Neural cell (in vitro differentiated cells): Measurements from ENCODE around the gene CMPK2. TPM values are rescaled to one million over a fixed set of nuclear protein-coding genes. Genes with fewer than 3 reads are reported as not detected.

Experiments
- H2AFZ ChIP-seq: fragments of 200-600, 300-800 bp; sonication (generic), shearing (Covaris generic); 2 replicates; pipeline ENCODE4 v1.6.0; 2014; ENCODE audit warnings: low read depth, mild to moderate bottlenecking, antibody characterized with exemption, low read length, moderate library complexity
- H3F3A ChIP-seq: fragments of 200-600 bp; shearing (Covaris generic); 2 replicates; pipeline ENCODE4 v1.6.1; 2016; ENCODE audit warnings: mild to moderate bottlenecking, moderate library complexity, mixed read lengths, antibody characterized with exemption, low read length; ENCODE audit not compliant: insufficient read depth, poor library complexity, severe bottlenecking
- H3K27ac ChIP-seq: fragments of 200-600, 300-800 bp; sonication (generic), shearing (Covaris generic); 2 replicates; pipeline ENCODE4 v1.5.1; 2014; ENCODE audit warnings: mild to moderate bottlenecking, low read length, moderate library complexity
- H3K27me3 ChIP-seq: fragments of 300-800, 200-600 bp; sonication (generic), shearing (Covaris generic); 2 replicates; pipeline ENCODE4 v1.6.0; 2014; ENCODE audit warnings: mild to moderate bottlenecking, low read depth, low read length, moderate library complexity; ENCODE audit not compliant: insufficient read depth
- H3K36me3 ChIP-seq: fragments of 300-800, 200-600 bp; sonication (generic), shearing (Covaris generic); 2 replicates; pipeline ENCODE4 v1.5.1; 2014; ENCODE audit warnings: mild to moderate bottlenecking, antibody characterized with exemption, low read length, moderate library complexity; ENCODE audit not compliant: insufficient read depth
- H3K4me2 ChIP-seq: fragments of 300-800, 200-600 bp; sonication (generic), shearing (Covaris generic); 2 replicates; pipeline ENCODE4 v1.6.0; 2014; ENCODE audit warnings: mild to moderate bottlenecking, low read length
- H3K4me3 ChIP-seq: fragments of 300-800, 200-600 bp; sonication (generic), shearing (Covaris generic); 2 replicates; pipeline ENCODE4 v1.5.1; 2014; ENCODE audit warnings: mild to moderate bottlenecking, low read length, moderate library complexity
- H3K79me2 ChIP-seq: fragments of 200-600 bp; shearing (Covaris generic); replicated peaks from 2 replicates; pipeline ENCODE4 v1.6.0; 2014; ENCODE audit warnings: mild to moderate bottlenecking, low read length, moderate library complexity; ENCODE audit not compliant: insufficient read depth
- H3K9ac ChIP-seq: fragments of 300-800, 200-600 bp; sonication (generic), shearing (Covaris generic); 2 replicates; pipeline ENCODE4 v1.6.1; 2016; ENCODE audit warnings: mild to moderate bottlenecking, low read length, mixed read lengths
- H3K9me2 ChIP-seq: fragments of 200-600 bp; shearing (Covaris generic); 2 replicates; pipeline ENCODE4 v1.6.1; 2016; ENCODE audit warnings: mild to moderate bottlenecking, low read length, mixed read lengths; ENCODE audit not compliant: insufficient read depth
- H3K9me3 ChIP-seq: fragments of 200-600, 300-800 bp; sonication (generic), shearing (Covaris generic); 2 replicates; pipeline ENCODE4 v1.6.1; 2016; ENCODE audit warnings: mild to moderate bottlenecking, mixed run types, low read length, moderate library complexity, mixed read lengths
- H4K20me1 ChIP-seq: fragments of 200-600 bp; shearing (Covaris generic); 2 replicates; pipeline ENCODE4 v1.6.1; 2016; ENCODE audit warnings: mild to moderate bottlenecking, mixed run types; ENCODE audit not compliant: insufficient read depth
- CTCF ChIP-seq: fragments of 450-650 bp; IDR thresholded peaks from 2 replicates; pipeline ENCODE4 v1.5.1; 2014; ENCODE audit warnings: antibody characterized with exemption, mild to moderate bottlenecking, moderate library complexity; ENCODE audit not compliant: poor library complexity, severe bottlenecking
- EP300 ChIP-seq: fragments of 450-650 bp; conservative IDR thresholded peaks from 2 replicates; pipeline ENCODE4 v1.6.1; 2014; ENCODE audit warnings: antibody characterized with exemption, mild to moderate bottlenecking, moderate library complexity; ENCODE audit not compliant: poor library complexity, severe bottlenecking
- EZH2 ChIP-seq: fragments of 200-600, 300-800 bp; shearing (Covaris generic), sonication (generic); IDR thresholded peaks from 2 replicates; pipeline ENCODE4 v1.6.1; 2014; ENCODE audit warnings: antibody characterized with exemption, low read length, borderline replicate concordance, mild to moderate bottlenecking; ENCODE audit not compliant: insufficient read depth, poor library complexity, severe bottlenecking
- MXI1 ChIP-seq: fragments of 450-650 bp; conservative IDR thresholded peaks from 2 replicates; pipeline ENCODE4 v1.6.1; 2014; ENCODE audit warnings: antibody characterized with exemption, mild to moderate bottlenecking; ENCODE audit not compliant: poor library complexity, severe bottlenecking
- POLR2AphosphoS5 ChIP-seq: IDR thresholded peaks from 2 replicates; pipeline ENCODE4 v1.6.1; 2012
- RAD21 ChIP-seq: fragments of 450-650 bp; conservative IDR thresholded peaks from 2 replicates; pipeline ENCODE4 v1.6.1; 2014; ENCODE audit warnings: antibody characterized with exemption, mild to moderate bottlenecking, moderate library complexity
- REST ChIP-seq: IDR thresholded peaks from 2 replicates; pipeline ENCODE4 v1.6.1; 2012; ENCODE audit warnings: borderline replicate concordance
- SMC3 ChIP-seq: fragments of 450-650 bp; conservative IDR thresholded peaks from 2 replicates; pipeline ENCODE4 v1.6.1; 2014; ENCODE audit warnings: antibody characterized with exemption, mild to moderate bottlenecking, moderate library complexity; ENCODE audit not compliant: poor library complexity
- TAF1 ChIP-seq: IDR thresholded peaks from 2 replicates; pipeline ENCODE4 v1.6.1; 2012; ENCODE audit warnings: low read depth
- polyA plus RNA-seq: library from polyadenylated mRNA; depleted of rRNA; stranded (reverse); fragments of >200 nt; gene quantifications from 2 replicates; pipeline ENCODE4 v1.2.3, GENCODE V29; 2014

The CMPK2 gene
- polyA plus RNA-seq, 1 donor from 2014 or later: 6.5 TPM

GRCh38 chr2:6828299-6828584 is 37.5 kb downstream of the CMPK2 start:
- Histone ChIP-seq H3F3A (no peaks in the 10 kb centered on the region), H3K9me2 (no peaks in the 10 kb centered on the region), H3K9ac (peak overlapping the region; percentile 21), H3K9me3 (peaks cover 5% of the 10 kb centered on the region), H3K36me3 (no peaks in the 10 kb centered on the region), H3K79me2 (no peaks in the 10 kb centered on the region), H3K4me2 (no peak overlapping the region), H2AFZ (no peak overlapping the region), H3K27ac (peak overlapping the region; percentile 37), H3K4me3 (peak overlapping the region; percentile 13), H4K20me1 (no peaks in the 10 kb centered on the region), H3K27me3 (no peaks in the 10 kb centered on the region)
- TF ChIP-seq RAD21: peak; percentile 85
- peak; percentile 79 for TF ChIP-seq SMC3
- no peak for TF ChIP-seq MXI1
- peak; percentile 80 for TF ChIP-seq CTCF

- Histone ChIP-seq H3K9me3 (peaks cover 5% of the 10 kb centered on the region), H2AFZ (no peak overlapping the region), H3K36me3 (no peaks in the 10 kb centered on the region), H4K20me1 (no peaks in the 10 kb centered on the region), H3K9ac (peak overlapping the region; percentile 21), H3K4me3 (peak overlapping the region; percentile 13), H3F3A (no peaks in the 10 kb centered on the region), H3K27me3 (no peaks in the 10 kb centered on the region), H3K4me2 (no peak overlapping the region), H3K79me2 (no peaks in the 10 kb centered on the region), H3K9me2 (no peaks in the 10 kb centered on the region), H3K27ac (peak overlapping the region; percentile 37)
- TF ChIP-seq TAF1 (no peak), EP300 (no peak), CTCF (no peak), RAD21 (no peak), EZH2 (no peak), REST (no peak), MXI1 (no peak), POLR2AphosphoS5 (no peak), SMC3 (no peak)
Measured at GRCh38 chr2:6827566-6828298, 38.0 kb downstream of the CMPK2 start.
